NCI-H2107 treated with DMSO at 0.1 percent for 48 hours (cell line): ENCODE data around the gene GMEB2.
"Not testable (repeated sequence)": the region's sequence is repeated elsewhere in the genome, so short reads cannot be mapped to it uniquely, and the experiment has no call there.

ENCODE experiments used
- DNase-seq: peaks from one replicate; lab custom pipeline; 2025; ENCODE audit not compliant: unreplicated experiment; lab: John Stamatoyannopoulos, UW

GMEB2 gene

GRCh38 chr20:63561624-63562396 lies 65.1 kb downstream of the GMEB2 start:
- DNase-seq: no peak

GRCh38 chr20:63560856-63561609 lies 65.9 kb downstream of the GMEB2 start:
- no peak for DNase-seq

GRCh38 chr20:63560333-63560805 lies 66.5 kb downstream of the GMEB2 start:
- no peak for DNase-seq

GRCh38 chr20:63559485-63560332 lies 67.2 kb downstream of the GMEB2 start:
- DNase-seq: not testable (repeated sequence)

GRCh38 chr20:63558804-63559484 lies 68.0 kb downstream of the GMEB2 start:
- DNase-seq: no peak

- no peak for DNase-seq
Measured at GRCh38 chr20:63557481-63557891, 69.4 kb downstream of the GMEB2 start.

- DNase-seq: no peak
Measured at GRCh38 chr20:63556873-63557478, 69.9 kb downstream of the GMEB2 start.

- DNase-seq: no peak
Measured at GRCh38 chr20:63555661-63556381, 71.1 kb downstream of the GMEB2 start.

GRCh38 chr20:63554361-63555278 lies 72.3 kb downstream of the GMEB2 start:
- DNase-seq: no peak

- no peak for DNase-seq
Measured at GRCh38 chr20:63553933-63554290, 73.0 kb downstream of the GMEB2 start, which contains the start of gene FNDC11. FNDC11 (plus strand) TSS chr20:63554159; CDS start chr20:63555664, 1,505 bp downstream.

- no peak for DNase-seq
Measured at GRCh38 chr20:63553251-63553932, 73.5 kb downstream of the GMEB2 start.

- no peak for DNase-seq
Measured at GRCh38 chr20:63552481-63553249, 74.2 kb downstream of the GMEB2 start.

GRCh38 chr20:63551068-63551467 lies 75.8 kb downstream of the GMEB2 start:
- no peak for DNase-seq

GRCh38 chr20:63549679-63550282 lies 77.1 kb downstream of the GMEB2 start:
- no peak for DNase-seq

- DNase-seq: no peak
Measured at GRCh38 chr20:63549019-63549418, 77.9 kb downstream of the GMEB2 start.

- no peak for DNase-seq
Measured at GRCh38 chr20:63548542-63548941, 78.4 kb downstream of the GMEB2 start.
